Suprapubic skin (tissue), 3 donors: ENCODE measurements around the gene RALB.

Experiments used
- CTCF ChIP-seq, 2 donors: fragments of 200-600 bp in 1 of 2; fragments of 450-650 bp in 1 of 2; sonication (generic) in 1 of 2; IDR thresholded peaks; one replicate each; pipeline ENCODE4 v1.5.1; 2016 to 2019; ENCODE audit warnings: antibody characterized with exemption in 2 of 2, mild to moderate bottlenecking in 1 of 2, moderate library complexity in 1 of 2
- POLR2A ChIP-seq, 2 donors: fragments of 450-650 bp; IDR thresholded peaks; one replicate each; pipeline ENCODE4 v1.6.1; 2017; ENCODE audit warnings: antibody characterized with exemption in 2 of 2, mild to moderate bottlenecking in 2 of 2, moderate library complexity in 2 of 2

- TF ChIP-seq CTCF (IDR thresholded peaks at IDR 0.05), result no peak
- no peak for TF ChIP-seq POLR2A (IDR thresholded peaks at IDR 0.05)
These were observed 11.0 kb upstream of the RALB start for GRCh38 chr2:120241684-120242083.
